H9 (cell line): ENCODE results near the gene TTC7B. TPM values are rescaled to one million over a fixed set of nuclear protein-coding genes. Genes with fewer than 3 reads are reported as not detected.
A peak's percentile ranks its signal among the peaks of the same experiment; 100 is the strongest.

ENCODE experiments used
- DNase-seq: peaks from one replicate; pipeline ENCODE4 v3.0.0-alpha.2; 2017
- H2AFZ ChIP-seq: one replicate; pipeline ENCODE4 v1.6.1; 2013; ENCODE audit warnings: mild to moderate bottlenecking, low read length, control low read depth, moderate library complexity
- H2AK5ac ChIP-seq: 2 replicates; pipeline ENCODE4 v1.6.1; 2013; ENCODE audit warnings: low read length, control low read depth, mixed read lengths; ENCODE audit not compliant: insufficient read length
- H2BK120ac ChIP-seq: one replicate; pipeline ENCODE4 v1.6.1; 2013; ENCODE audit warnings: low read depth, mild to moderate bottlenecking, low read length, control low read depth, inconsistent platforms; ENCODE audit not compliant: poor library complexity, severe bottlenecking
- H2BK12ac ChIP-seq: 2 replicates; pipeline ENCODE4 v1.6.1; 2013; ENCODE audit warnings: low read length, control low read depth, mixed read lengths, low read depth; ENCODE audit not compliant: insufficient read length
- H2BK15ac ChIP-seq: 2 replicates; pipeline ENCODE4 v1.6.1; 2013; ENCODE audit warnings: low read depth, low read length, control low read depth
- H2BK20ac ChIP-seq: one replicate; pipeline ENCODE4 v1.6.1; 2013; ENCODE audit warnings: low read depth, mild to moderate bottlenecking, low read length, control low read depth, inconsistent platforms; ENCODE audit not compliant: poor library complexity, severe bottlenecking
- H2BK5ac ChIP-seq: 2 replicates; pipeline ENCODE4 v1.6.1; 2013; ENCODE audit warnings: low read length, control low read depth, mixed read lengths; ENCODE audit not compliant: insufficient read length
- H3K14ac ChIP-seq: 2 replicates; pipeline ENCODE4 v1.6.1; 2013; ENCODE audit warnings: low read length, control low read depth; ENCODE audit not compliant: insufficient read depth
- H3K18ac ChIP-seq: 2 replicates; pipeline ENCODE4 v1.6.1; 2013; ENCODE audit warnings: low read depth, mild to moderate bottlenecking, mixed read lengths, low read length, control low read depth; ENCODE audit not compliant: insufficient read length
- H3K23ac ChIP-seq: 2 replicates; pipeline ENCODE4 v1.6.1; 2013; ENCODE audit warnings: low read length, control low read depth, mixed read lengths, low read depth; ENCODE audit not compliant: insufficient read length
- H3K23me2 ChIP-seq: 2 replicates; pipeline ENCODE4 v1.6.1; 2013; ENCODE audit warnings: low read depth, mild to moderate bottlenecking, mixed read lengths, low read length, control low read depth; ENCODE audit not compliant: insufficient read length, poor library complexity, severe bottlenecking
- H3K27ac ChIP-seq: 2 replicates; pipeline ENCODE4 v1.5.1; 2013; ENCODE audit warnings: low read length, control low read depth, mixed read lengths, low read depth; ENCODE audit not compliant: insufficient read length
- H3K27me3 ChIP-seq: 2 replicates; pipeline ENCODE4 v1.6.1; 2013; ENCODE audit warnings: low read length, control low read depth, inconsistent platforms; ENCODE audit not compliant: insufficient read depth
- H3K4ac ChIP-seq: 2 replicates; pipeline ENCODE4 v1.6.1; 2013; ENCODE audit warnings: low read depth, mild to moderate bottlenecking, control low read depth, inconsistent platforms, low read length, moderate library complexity
- H3K4me1 ChIP-seq: 2 replicates; pipeline ENCODE4 v1.6.1; 2013; ENCODE audit warnings: low read length, control low read depth, inconsistent platforms; ENCODE audit not compliant: insufficient read depth
- H3K4me2 ChIP-seq: 2 replicates; pipeline ENCODE4 v1.6.1; 2013; ENCODE audit warnings: low read length, control low read depth, mixed read lengths; ENCODE audit not compliant: insufficient read length, insufficient read depth
- H3K56ac ChIP-seq: 2 replicates; pipeline ENCODE4 v1.6.1; 2013; ENCODE audit warnings: low read depth, mild to moderate bottlenecking, mixed read lengths, low read length, control low read depth; ENCODE audit not compliant: insufficient read length
- H3K79me1 ChIP-seq: 2 replicates; pipeline ENCODE4 v1.6.1; 2013; ENCODE audit warnings: low read depth, mild to moderate bottlenecking, moderate library complexity, low read length, control low read depth, inconsistent platforms; ENCODE audit not compliant: insufficient read depth, poor library complexity, severe bottlenecking
- H3K79me2 ChIP-seq: 2 replicates; pipeline ENCODE4 v1.6.1; 2013; ENCODE audit warnings: low read length, control low read depth, inconsistent platforms; ENCODE audit not compliant: insufficient read depth
- H3K9ac ChIP-seq: 2 replicates; pipeline ENCODE4 v1.6.1; 2013; ENCODE audit warnings: low read length, control low read depth, mixed read lengths; ENCODE audit not compliant: insufficient read length; ENCODE audit errors: extremely low read depth
- H3K9me3 ChIP-seq: one replicate; pipeline ENCODE4 v1.6.1; 2013; ENCODE audit warnings: low read depth, low read length, inconsistent platforms; ENCODE audit not compliant: control insufficient read depth
- H3T11ph ChIP-seq: one replicate; pipeline ENCODE4 v1.6.1; 2013; ENCODE audit warnings: mild to moderate bottlenecking, low read length, control low read depth, inconsistent platforms
- H4K20me1 ChIP-seq: one replicate; pipeline ENCODE4 v1.6.1; 2013; ENCODE audit not compliant: control insufficient read depth, insufficient read length, insufficient read depth
- H4K5ac ChIP-seq: 2 replicates; pipeline ENCODE4 v1.6.1; 2013; ENCODE audit warnings: low read depth, mild to moderate bottlenecking, mixed read lengths, low read length, control low read depth; ENCODE audit not compliant: insufficient read length
- H4K8ac ChIP-seq: replicated peaks from 2 replicates; pipeline ENCODE4 v1.6.1; 2013; ENCODE audit warnings: low read length, control low read depth, mixed read lengths, low read depth; ENCODE audit not compliant: insufficient read length
- H4K91ac ChIP-seq: 2 replicates; pipeline ENCODE4 v1.6.1; 2013; ENCODE audit warnings: low read depth, mild to moderate bottlenecking, moderate library complexity, mixed read lengths, low read length, control low read depth; ENCODE audit not compliant: insufficient read length
- H3K27ac Mint-ChIP-seq, 3 experiments: 2 replicates in 2 of 3; 3 replicates in 1 of 3; pipeline ENCODE4 v1.8.0; 2020 to 2021; ENCODE audit warnings: mixed read lengths in 3 of 3, mild to moderate bottlenecking in 1 of 3, moderate library complexity in 1 of 3
- H3K27me3 Mint-ChIP-seq: 2 replicates; pipeline ENCODE4 v1.8.0; 2021; ENCODE audit warnings: low read depth, mild to moderate bottlenecking, moderate library complexity, mixed read lengths
- H3K36me3 Mint-ChIP-seq, 3 experiments: 2 replicates in 2 of 3; 3 replicates in 1 of 3; pipeline ENCODE4 v1.8.0; 2020 to 2021; ENCODE audit warnings: low read depth in 3 of 3, mixed read lengths in 3 of 3; ENCODE audit not compliant: insufficient read depth in 1 of 3
- H3K4me1 Mint-ChIP-seq, 2 experiments: 2 replicates each; pipeline ENCODE4 v1.8.0; 2020; ENCODE audit warnings: mixed read lengths in 2 of 2
- H3K4me3 Mint-ChIP-seq, 2 experiments: 2 replicates in 1 of 2; 3 replicates in 1 of 2; pipeline ENCODE4 v1.8.0; 2020 to 2021; ENCODE audit warnings: mild to moderate bottlenecking in 2 of 2, mixed read lengths in 2 of 2, moderate library complexity in 1 of 2
- H3K9me3 Mint-ChIP-seq, 2 experiments: 2 replicates in 1 of 2; 3 replicates in 1 of 2; pipeline ENCODE4 v1.8.0; 2020; ENCODE audit warnings: mild to moderate bottlenecking in 2 of 2, mixed read lengths in 2 of 2, moderate library complexity in 1 of 2
- CTCF ChIP-seq: fragments of 200-600 bp; sonication (generic); conservative IDR thresholded peaks from 3 replicates; pipeline ENCODE4 v1.8.0; 2021; ENCODE audit warnings: antibody characterized with exemption, mild to moderate bottlenecking
- WGBS: extraction: QIAGEN DNeasy Blood & Tissue Kit; methylation state at CpG from one replicate; pipeline ENCODE4 v1.1.7; 2013; ENCODE audit warnings: missing lambda C conversion rate, low lambda C conversion rate, mixed read lengths; ENCODE audit not compliant: insufficient read length; ENCODE audit errors: extremely low coverage; 5-methylcytosine and 5-hydroxymethylcytosine counted together
- total RNA-seq: library from RNA; stranded (reverse); gene quantifications from 2 replicates; pipeline ENCODE4 v1.2.1, GENCODE V29; 2021

Gene TTC7B
- total RNA-seq, 1 experiment from 2014 or later: 33.7 TPM

- Histone ChIP-seq H3K14ac (no peak overlapping the region), H4K8ac (no peak overlapping the region), H3K4ac (no peak overlapping the region), H3K27ac (no peak overlapping the region), H2BK12ac (no peak overlapping the region), H3K9ac (no peak overlapping the region), H3K56ac (no peak overlapping the region), H3T11ph (no peak overlapping the region), H2BK5ac (no peak overlapping the region), H2BK15ac (no peak overlapping the region), H3K23ac (no peak overlapping the region), H4K91ac (no peak overlapping the region), H4K5ac (no peak overlapping the region), H3K4me1 (no peaks in the 10 kb centered on the region), H2AFZ (no peak overlapping the region), H3K79me2 (no peaks in the 10 kb centered on the region), H3K9me3 (no peaks in the 10 kb centered on the region), H2BK120ac (no peak overlapping the region), H3K79me1 (no peaks in the 10 kb centered on the region), H2BK20ac (no peak overlapping the region), H3K27me3 (no peaks in the 10 kb centered on the region), H2AK5ac (no peak overlapping the region), H4K20me1 (no peaks in the 10 kb centered on the region), H3K18ac (no peak overlapping the region), H3K4me2 (no peak overlapping the region), H3K23me2 (no peaks in the 10 kb centered on the region)
- Mint-ChIP-seq H3K9me3 (no peaks in the 10 kb centered on the region), H3K27ac (peak overlapping the region in 1 of 3 experiments; percentile 75; a peak in 1 of 7 replicates), H3K36me3 (peaks cover 2 to 8% (median 4%) of the 10 kb centered on the region in 3 experiments; a peak in 5 of 7 replicates), H3K4me1 (no peaks in the 10 kb centered on the region), H3K27me3 (no peaks in the 10 kb centered on the region), H3K4me3 (no peak overlapping the region)
- no peak for DNase-seq
- no peak for TF ChIP-seq CTCF
- WGBS: no CpG with 5 or more reads among the region's 5 CpGs
Measured at GRCh38 chr14:90774316-90774715, 41.9 kb downstream of the TTC7B start.
